Astrocyte (in vitro differentiated cells and primary cell): ENCODE data around the gene RCOR3. TPM values are rescaled to one million over a fixed set of nuclear protein-coding genes. Genes with fewer than 3 reads are reported as not detected.

ENCODE experiments used
- DNase-seq: peaks from one replicate; pipeline ENCODE4 v3.0.0-alpha.2; 2010; ENCODE audit warnings: low read depth
- FAIRE-seq: peaks from 2 replicates; lab custom pipeline; 2011; peaks lifted over from hg19 to GRCh38; lab: Jason Lieb, UNC
- H2AFZ ChIP-seq: 2 replicates; pipeline ENCODE4 v1.6.0; 2012; ENCODE audit warnings: low read depth, low read length, inconsistent platforms
- H3K27ac ChIP-seq: 2 replicates; pipeline ENCODE4 v1.5.1; 2011; ENCODE audit warnings: low read depth, low read length, inconsistent platforms
- H3K27me3 ChIP-seq: 2 replicates; pipeline ENCODE4 v1.6.0; 2011; ENCODE audit warnings: low read length, inconsistent platforms; ENCODE audit not compliant: insufficient read depth
- H3K36me3 ChIP-seq: 2 replicates; pipeline ENCODE4 v1.5.1; 2011; ENCODE audit warnings: low read length, inconsistent platforms; ENCODE audit not compliant: insufficient read depth
- H3K4me1 ChIP-seq: 2 replicates; pipeline ENCODE4 v1.5.1; 2011; ENCODE audit warnings: low read length, inconsistent platforms; ENCODE audit not compliant: insufficient read depth
- H3K4me2 ChIP-seq: 2 replicates; pipeline ENCODE4 v1.6.0; 2012; ENCODE audit warnings: low read length, inconsistent platforms
- H3K4me3 ChIP-seq: 2 replicates; pipeline ENCODE4 v1.5.1; 2011; ENCODE audit warnings: low read depth, mild to moderate bottlenecking, low read length, inconsistent platforms; ENCODE audit not compliant: insufficient read depth
- H3K79me2 ChIP-seq: 2 replicates; pipeline ENCODE4 v1.6.0; 2012; ENCODE audit warnings: mild to moderate bottlenecking, low read length, inconsistent platforms; ENCODE audit not compliant: insufficient read depth
- H3K9ac ChIP-seq: 2 replicates; pipeline ENCODE4 v1.6.0; 2012; ENCODE audit warnings: mild to moderate bottlenecking, low read length, inconsistent platforms
- H3K9me3 ChIP-seq: 2 replicates; pipeline ENCODE4 v1.5.1; 2012; ENCODE audit warnings: low read depth, mild to moderate bottlenecking, low read length, inconsistent platforms; ENCODE audit not compliant: insufficient read depth
- H4K20me1 ChIP-seq: 2 replicates; pipeline ENCODE4 v1.6.0; 2012; ENCODE audit warnings: low read length, inconsistent platforms; ENCODE audit not compliant: insufficient read depth
- H3K27ac Mint-ChIP-seq: one replicate; pipeline ENCODE4 v1.8.0; 2021; ENCODE audit warnings: mild to moderate bottlenecking, mixed read lengths; ENCODE audit not compliant: unreplicated experiment
- H3K27me3 Mint-ChIP-seq: one replicate; pipeline ENCODE4 v1.8.0; 2021; ENCODE audit warnings: low read depth, mixed read lengths; ENCODE audit not compliant: unreplicated experiment
- H3K36me3 Mint-ChIP-seq: one replicate; pipeline ENCODE4 v1.8.0; 2021; ENCODE audit warnings: low read depth, mixed read lengths; ENCODE audit not compliant: unreplicated experiment
- H3K4me1 Mint-ChIP-seq: one replicate; pipeline ENCODE4 v1.8.0; 2021; ENCODE audit warnings: low read depth, mixed read lengths; ENCODE audit not compliant: unreplicated experiment
- H3K4me3 Mint-ChIP-seq: one replicate; pipeline ENCODE4 v1.8.0; 2021; ENCODE audit warnings: mild to moderate bottlenecking, moderate library complexity, mixed read lengths; ENCODE audit not compliant: unreplicated experiment
- H3K9me3 Mint-ChIP-seq: one replicate; pipeline ENCODE4 v1.8.0; 2021; ENCODE audit warnings: mild to moderate bottlenecking, mixed read lengths; ENCODE audit not compliant: unreplicated experiment
- CTCF ChIP-seq: IDR thresholded peaks from 2 replicates; pipeline ENCODE4 v1.5.1; 2011; ENCODE audit warnings: low read depth, mild to moderate bottlenecking, inconsistent platforms, low read length, moderate library complexity; ENCODE audit not compliant: insufficient read depth
- EZH2 ChIP-seq: IDR thresholded peaks from 2 replicates; pipeline ENCODE4 v1.6.1; 2012; ENCODE audit warnings: mild to moderate bottlenecking, low read length, inconsistent platforms; ENCODE audit not compliant: insufficient read depth
- total RNA-seq: library from RNA; stranded (reverse); gene quantifications from 2 replicates; pipeline ENCODE4 v1.2.1, GENCODE V29; 2021

Gene RCOR3
- total RNA-seq, 1 donor from 2014 or later, result 68.2 TPM

- Mint-ChIP-seq H3K27me3 (peaks cover 6% of the 10 kb centered on the region), H3K27ac (no peak overlapping the region), H3K36me3 (peaks cover 9% of the 10 kb centered on the region), H3K4me3 (peak overlapping the region; percentile 11), H3K9me3 (peaks cover 5% of the 10 kb centered on the region), H3K4me1 (peaks cover 3% of the 10 kb centered on the region)
- Histone ChIP-seq H3K79me2 (peaks cover 79% of the 10 kb centered on the region), H2AFZ (no peak overlapping the region), H4K20me1 (peaks cover 82% of the 10 kb centered on the region), H3K9ac (no peak overlapping the region), H3K4me1 (peaks cover 2% of the 10 kb centered on the region), H3K9me3 (no peaks in the 10 kb centered on the region), H3K27me3 (no peaks in the 10 kb centered on the region), H3K27ac (no peak overlapping the region), H3K36me3 (no peaks in the 10 kb centered on the region), H3K4me2 (no peak overlapping the region), H3K4me3 (no peak overlapping the region)
- DNase-seq (no peak), FAIRE-seq (no peak)
- TF ChIP-seq CTCF (no peak), EZH2 (no peak)
These were observed 77.0 kb downstream of the RCOR3 start for GRCh38 chr1:211336161-211336560.

DNA sequence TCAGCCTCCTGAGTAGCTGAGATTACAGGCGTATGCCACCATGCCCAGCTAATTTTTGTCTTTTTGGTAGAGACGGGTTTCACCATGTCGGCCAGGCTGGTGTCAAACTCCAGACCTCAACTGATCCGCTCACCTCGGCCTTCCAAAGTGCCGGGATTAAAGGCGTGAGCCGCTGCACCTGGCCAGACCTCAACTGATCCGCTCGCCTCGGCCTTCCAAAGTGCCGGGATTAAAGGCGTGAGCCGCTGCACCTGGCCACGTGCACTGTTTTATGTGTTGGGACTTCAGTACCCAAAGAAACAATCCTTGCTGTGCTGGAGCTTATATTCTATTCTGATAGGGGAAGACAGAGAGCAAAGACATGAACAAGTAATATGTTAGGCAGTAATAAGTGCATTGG is 77.6 kb downstream of the RCOR3 start:
- Histone ChIP-seq H3K4me1 (peaks cover 2% of the 10 kb centered on the region), H3K27ac (no peak overlapping the region), H4K20me1 (peaks cover 82% of the 10 kb centered on the region), H3K9ac (no peak overlapping the region), H3K36me3 (no peaks in the 10 kb centered on the region), H3K4me3 (no peak overlapping the region), H3K27me3 (no peaks in the 10 kb centered on the region), H2AFZ (no peak overlapping the region), H3K79me2 (peaks cover 79% of the 10 kb centered on the region), H3K9me3 (no peaks in the 10 kb centered on the region), H3K4me2 (no peak overlapping the region)
- H3K4me3 Mint-ChIP-seq, result no peak overlapping the region
- H3K4me1 Mint-ChIP-seq, result peaks cover 3% of the 10 kb centered on the region
- FAIRE-seq (no peak), DNase-seq (no peak)
- no peak for TF ChIP-seq EZH2
- no peak for TF ChIP-seq CTCF
- H3K27ac Mint-ChIP-seq, result no peak overlapping the region
- H3K36me3 Mint-ChIP-seq, result peaks cover 9% of the 10 kb centered on the region
- H3K27me3 Mint-ChIP-seq, result peaks cover 6% of the 10 kb centered on the region
- H3K9me3 Mint-ChIP-seq, result peaks cover 5% of the 10 kb centered on the region

DNA sequence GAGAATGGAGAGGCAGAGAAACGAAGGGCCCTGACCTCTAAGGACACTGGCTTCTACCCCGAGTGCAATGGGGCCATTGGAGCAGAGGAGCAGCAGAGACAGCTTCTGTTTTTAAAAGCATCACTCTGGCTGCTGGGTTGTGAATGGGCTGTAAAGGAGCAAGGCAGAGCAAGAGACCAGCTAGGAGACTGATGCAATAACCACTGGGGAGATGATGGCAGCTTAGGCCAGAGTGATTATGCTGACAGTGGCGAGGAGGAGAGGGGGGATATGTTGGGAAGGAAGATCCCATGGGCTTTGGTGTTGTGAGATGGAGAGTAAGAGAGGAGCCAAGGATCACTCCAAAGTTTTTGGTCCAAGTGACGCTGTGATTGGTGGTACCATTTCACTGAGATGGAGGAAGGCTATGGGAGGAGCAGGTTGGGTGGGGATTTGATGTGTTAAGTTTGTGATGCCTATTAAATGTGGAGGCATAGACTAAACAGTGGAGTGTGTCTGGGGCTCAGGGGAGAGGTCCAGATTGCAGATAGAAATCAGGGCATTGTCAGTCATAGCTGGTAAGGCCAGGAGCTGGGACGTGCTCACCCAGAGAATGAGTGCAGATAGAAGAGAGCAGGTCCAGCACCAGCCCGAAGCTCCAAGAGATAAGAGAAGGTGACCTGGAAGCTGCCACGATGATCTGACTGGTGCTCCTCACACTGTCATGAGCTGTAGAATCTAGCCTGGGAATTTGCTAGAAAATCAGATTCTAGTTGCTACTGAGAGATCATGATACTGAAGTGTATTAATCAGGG is 78.5 kb downstream of the RCOR3 start:
- peaks cover 9% of the 10 kb centered on the region for H3K36me3 Mint-ChIP-seq

More for the DNA sequence above, 78.5 kb downstream of the RCOR3 start:
- Histone ChIP-seq H3K9me3 (no peaks in the 10 kb centered on the region), H3K9ac (no peak overlapping the region), H3K4me1 (no peaks in the 10 kb centered on the region), H3K36me3 (no peaks in the 10 kb centered on the region), H2AFZ (no peak overlapping the region), H3K27ac (no peak overlapping the region), H3K79me2 (peaks cover 72% of the 10 kb centered on the region), H3K27me3 (no peaks in the 10 kb centered on the region), H4K20me1 (peaks cover 75% of the 10 kb centered on the region), H3K4me2 (no peak overlapping the region), H3K4me3 (no peak overlapping the region)
- FAIRE-seq (no peak), DNase-seq (no peak)
- Mint-ChIP-seq H3K27ac (no peak overlapping the region), H3K9me3 (peaks cover 5% of the 10 kb centered on the region), H3K4me3 (no peak overlapping the region), H3K27me3 (peaks cover 6% of the 10 kb centered on the region), H3K4me1 (peaks cover 3% of the 10 kb centered on the region)
- no peak for TF ChIP-seq EZH2
- TF ChIP-seq CTCF, result no peak
